GM12864 (cell line): ENCODE results near the gene SERTAD1.

ENCODE experiments used
- DNase-seq: peaks from one replicate; pipeline ENCODE4 v3.0.0-alpha.2; 2011; ENCODE audit warnings: low read depth
- H3K4me3 ChIP-seq: 2 replicates; pipeline ENCODE4 v1.5.1; 2011; ENCODE audit warnings: mild to moderate bottlenecking, low read depth, low read length, control low read depth
- CTCF ChIP-seq: IDR thresholded peaks from 2 replicates; pipeline ENCODE4 v1.5.1; 2011; ENCODE audit warnings: low read depth, mild to moderate bottlenecking, moderate library complexity, low read length, control low read depth, inconsistent platforms; ENCODE audit errors: missing control alignments

SERTAD1 gene

GRCh38 chr19:40392123-40392522, 33.7 kb downstream of the SERTAD1 start:
- H3K4me3 ChIP-seq, result no peak overlapping the region
- DNase-seq, result no peak
- no peak for TF ChIP-seq CTCF

- DNase-seq, result no peak
- TF ChIP-seq CTCF, result no peak
- no peak within 1 kb of the TSS for H3K4me3 ChIP-seq
These were observed 35.6 kb downstream of the SERTAD1 start, which contains the start of gene HIPK4 for GRCh38 chr19:40390084-40390742. TSS of gene HIPK4 (minus strand) at chr19:40390181. CDS start at chr19:40389902, 279 bp downstream.

- DNase-seq, result no peak
- H3K4me3 ChIP-seq, result no peak overlapping the region
- TF ChIP-seq CTCF, result no peak
These were observed 36.2 kb downstream of the SERTAD1 start for GRCh38 chr19:40389404-40390083.

- H3K4me3 ChIP-seq, result no peak overlapping the region
- no peak for TF ChIP-seq CTCF
- DNase-seq, result no peak
These were observed 37.3 kb downstream of the SERTAD1 start for GRCh38 chr19:40388481-40388880.

- no peak for DNase-seq
- TF ChIP-seq CTCF, result no peak
- no peak overlapping the region for H3K4me3 ChIP-seq
These were observed 38.6 kb downstream of the SERTAD1 start for GRCh38 chr19:40387155-40387554.

- no peak overlapping the region for H3K4me3 ChIP-seq
- no peak for DNase-seq
- no peak for TF ChIP-seq CTCF
These were observed 42.0 kb downstream of the SERTAD1 start for GRCh38 chr19:40383668-40384248.

- DNase-seq, result no peak
- no peak overlapping the region for H3K4me3 ChIP-seq
- TF ChIP-seq CTCF, result no peak
These were observed 44.5 kb downstream of the SERTAD1 start for GRCh38 chr19:40381321-40381720.
